IMR-90 (cell line): ENCODE results near the gene NRM. TPM values are rescaled to one million over a fixed set of nuclear protein-coding genes. Genes with fewer than 3 reads are reported as not detected.

Experiments
- ATAC-seq: fragments of 200-7000 bp; cut with Tn5 transposase; 2 replicates; pipeline ENCODE4 v1.9.1; 2020; ENCODE audit warnings: low read depth, mild to moderate bottlenecking, moderate library complexity
- BruUV-seq: library from RNA; stranded (reverse); fragments of 400-500 nt; replicated peaks from 2 replicates; lab custom pipeline; 2021; lab: Mats Ljungman, UMichigan
- CTCF ChIA-PET: fragments of 300-600 bp; formaldehyde crosslinking; extraction: SDS; loops from one replicate; lab custom pipeline; 2021; ENCODE audit warnings: antibody characterized with exemption; lab: Yijun Ruan, JAX
- POLR2A ChIA-PET: fragments of 300-600 bp; sonication (Branson Sonifier 250); formaldehyde crosslinking; loops from one replicate; lab custom pipeline; 2022; ENCODE audit warnings: antibody characterized with exemption; ENCODE audit not compliant: unreplicated experiment; lab: Charles Lee
- DNase-seq: peaks from one replicate; pipeline ENCODE4 v3.0.0; 2013
- H2AFZ ChIP-seq: replicated peaks from 2 replicates; pipeline ENCODE3; 2013; ENCODE audit warnings: low read length, mild to moderate bottlenecking; ENCODE audit not compliant: poor library complexity
- H2AK5ac ChIP-seq: 2 replicates; pipeline ENCODE4 v1.6.1; 2013; ENCODE audit warnings: low read depth, low read length, inconsistent platforms
- H2AK9ac ChIP-seq: replicated peaks from 2 replicates; pipeline ENCODE3; 2013; ENCODE audit warnings: mild to moderate bottlenecking, low read depth, low read length, moderate library complexity; ENCODE audit not compliant: poor library complexity
- H2BK120ac ChIP-seq: 2 replicates; pipeline ENCODE4 v1.6.1; 2013; ENCODE audit warnings: low read depth, low read length, inconsistent platforms
- H2BK15ac ChIP-seq: 3 replicates; pipeline ENCODE4 v1.6.1; 2013; ENCODE audit warnings: low read depth, low read length, inconsistent platforms
- H2BK20ac ChIP-seq: 2 replicates; pipeline ENCODE4 v1.6.1; 2013; ENCODE audit warnings: low read depth, mild to moderate bottlenecking, inconsistent platforms, low read length, moderate library complexity
- H2BK5ac ChIP-seq: 2 replicates; pipeline ENCODE4 v1.6.1; 2013; ENCODE audit warnings: mild to moderate bottlenecking, low read depth, low read length, inconsistent platforms; ENCODE audit not compliant: poor library complexity, severe bottlenecking
- H3K14ac ChIP-seq: replicated peaks from 2 replicates; pipeline ENCODE4 v1.6.1; 2013; ENCODE audit warnings: low read depth, low read length, inconsistent platforms
- H3K18ac ChIP-seq: 2 replicates; pipeline ENCODE4 v1.6.1; 2013; ENCODE audit warnings: low read depth, low read length, control low read depth
- H3K23ac ChIP-seq: 2 replicates; pipeline ENCODE4 v1.6.1; 2013; ENCODE audit warnings: low read depth, low read length, inconsistent platforms
- H3K27ac ChIP-seq: 2 replicates; pipeline ENCODE4 v1.5.1; 2013; ENCODE audit warnings: mild to moderate bottlenecking, control low read depth, low read length; ENCODE audit not compliant: insufficient read depth
- H3K27me3 ChIP-seq: 2 replicates; pipeline ENCODE4 v1.6.1; 2013; ENCODE audit warnings: low read length; ENCODE audit not compliant: control insufficient read depth, insufficient read depth
- H3K36me3 ChIP-seq: 2 replicates; pipeline ENCODE4 v1.6.1; 2013; ENCODE audit warnings: low read length, mixed read lengths; ENCODE audit not compliant: control insufficient read depth, insufficient read depth
- H3K4ac ChIP-seq: 2 replicates; pipeline ENCODE4 v1.6.1; 2013; ENCODE audit warnings: low read depth, low read length, inconsistent platforms
- H3K4me1 ChIP-seq: 2 replicates; pipeline ENCODE4 v1.6.1; 2013; ENCODE audit warnings: low read length, mixed read lengths; ENCODE audit not compliant: control insufficient read depth, insufficient read depth
- H3K4me2 ChIP-seq: 2 replicates; pipeline ENCODE4 v1.6.1; 2013; ENCODE audit warnings: low read depth, mild to moderate bottlenecking, control low read depth, low read length, moderate library complexity
- H3K4me3 ChIP-seq: 2 replicates; pipeline ENCODE4 v1.5.1; 2013; ENCODE audit warnings: low read depth, mild to moderate bottlenecking, control low read depth, low read length, moderate library complexity; ENCODE audit not compliant: insufficient read depth
- H3K56ac ChIP-seq: 2 replicates; pipeline ENCODE4 v1.6.1; 2013; ENCODE audit warnings: low read length, inconsistent platforms; ENCODE audit not compliant: insufficient read depth; ENCODE audit errors: extremely low read depth
- H3K79me1 ChIP-seq, 2 experiments: 2 replicates each; pipeline ENCODE4 v1.6.1; 2013; ENCODE audit warnings: low read length in 2 of 2, inconsistent platforms in 1 of 2, low read depth in 1 of 2
- H3K9ac ChIP-seq: 2 replicates; pipeline ENCODE4 v1.6.1; 2013; ENCODE audit warnings: low read depth, low read length, control low read depth
- H3K9me1 ChIP-seq: 2 replicates; pipeline ENCODE4 v1.6.1; 2013; ENCODE audit warnings: low read length, inconsistent platforms; ENCODE audit not compliant: insufficient read depth
- H3K9me3 ChIP-seq: 2 replicates; pipeline ENCODE4 v1.6.1; 2013; ENCODE audit warnings: low read length; ENCODE audit not compliant: control insufficient read depth, insufficient read depth
- H4K20me1 ChIP-seq: 2 replicates; pipeline ENCODE4 v1.6.1; 2013; ENCODE audit warnings: low read length, inconsistent platforms; ENCODE audit not compliant: insufficient read depth
- H4K5ac ChIP-seq: 2 replicates; pipeline ENCODE4 v1.6.1; 2013; ENCODE audit warnings: mild to moderate bottlenecking, low read depth, low read length, control low read depth
- H4K8ac ChIP-seq, 2 experiments: 2 replicates each; pipeline ENCODE4 v1.6.1; 2013; ENCODE audit warnings: low read depth in 2 of 2, low read length in 2 of 2, control low read depth in 1 of 2, inconsistent platforms in 1 of 2
- H4K91ac ChIP-seq: 2 replicates; pipeline ENCODE4 v1.6.1; 2013; ENCODE audit warnings: low read depth, low read length, inconsistent platforms; ENCODE audit not compliant: insufficient read depth
- POLR2A ChIP-seq: IDR thresholded peaks from 2 replicates; pipeline ENCODE4 v1.6.1; 2012; ENCODE audit warnings: mild to moderate bottlenecking, low read depth, low read length
- WGBS, 2 experiments: methylation state at CpG; one replicate each; pipeline versions ENCODE4 v1.1.5 to v1.1.7; 2013; ENCODE audit warnings: missing lambda C conversion rate in 2 of 2; ENCODE audit not compliant: insufficient read length in 1 of 2; ENCODE audit errors: extremely low coverage in 2 of 2; 5-methylcytosine and 5-hydroxymethylcytosine counted together
- dilution Hi-C: fragments of 300-500 bp; cut with HindIII; formaldehyde crosslinking; loops from one replicate; pipeline ENCODE4 v1.14.3; 2018; ENCODE audit warnings: low sequenced_read_pairs; ENCODE audit not compliant: unreplicated experiment
- in situ Hi-C: fragments of 300-500 bp; cut with MboI; formaldehyde crosslinking; loops from 3 replicates; pipeline ENCODE4 v1.14.3; 2019; ENCODE audit warnings: low sequenced_read_pairs, inconsistent platforms, mixed read lengths
- intact Hi-C: fragments of 100-400 bp; cut with micrococcal nuclease; formaldehyde crosslinking; loops from 2 replicates; pipeline ENCODE4 v1.10.0; 2022
- polyA plus RNA-seq, 3 experiments: library from polyadenylated mRNA; depleted of rRNA; stranded (reverse); fragments of >200 nt; gene quantifications; 2 replicates each; pipeline ENCODE4 v1.2.3, GENCODE V29; 2012; ENCODE audit warnings: low replicate concordance in 1 of 3
- total RNA-seq: library from RNA; depleted of rRNA; stranded (reverse); fragments of >200 nt; gene quantifications from 2 replicates; pipeline ENCODE4 v1.2.3, GENCODE V29; 2012

The NRM gene
- total and polyA plus RNA-seq, 2 of the 4 experiments (the other 2 are of a cell fraction) = 2.2 to 27.0 TPM

DNA sequence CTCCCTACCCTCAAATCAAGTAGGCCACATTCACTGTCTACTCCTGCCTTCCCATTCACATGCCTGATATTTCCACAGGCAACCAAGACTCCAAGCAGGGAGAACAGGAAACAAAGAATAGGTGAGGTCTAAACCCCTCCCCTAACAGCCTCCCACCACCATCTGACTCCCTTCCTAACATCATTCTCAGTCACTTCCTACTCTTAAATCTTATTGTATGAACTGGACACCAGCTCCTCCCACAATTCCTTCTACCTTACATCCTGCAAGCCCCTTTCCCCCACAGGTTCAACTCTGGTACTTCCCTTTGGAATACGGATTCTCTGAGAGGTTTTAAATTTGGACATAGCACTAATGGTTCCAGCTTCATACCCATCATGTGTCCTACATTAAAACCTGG is 44.8 kb downstream of the NRM start:
- dilution Hi-C loops = no loop called here

More for the DNA sequence above, 44.8 kb downstream of the NRM start:
- Histone ChIP-seq H3K9me1 (no peaks in the 10 kb centered on the region; the same call in 1 of the 2 replicates), H3K23ac (no peak overlapping the region), H3K56ac (no peak overlapping the region), H4K5ac (no peak overlapping the region), H3K27ac (no peak overlapping the region), H3K4me1 (no peaks in the 10 kb centered on the region), H3K9me3 (no peaks in the 10 kb centered on the region), H3K18ac (no peak overlapping the region), H3K79me1 (peaks cover 18 to 40% of the 10 kb centered on the region in 2 experiments; a peak in 3 of 4 replicates), H3K9ac (no peak overlapping the region), H2AK5ac (no peak overlapping the region), H2AK9ac (no peak overlapping the region), H3K4me2 (no peak overlapping the region), H3K4ac (no peak overlapping the region), H2BK120ac (no peak overlapping the region), H3K36me3 (peaks cover 30% of the 10 kb centered on the region), H2AFZ (no peak overlapping the region), H2BK5ac (no peak overlapping the region), H2BK15ac (no peak overlapping the region), H2BK20ac (no peak overlapping the region), H3K14ac (no peak overlapping the region), H3K27me3 (no peaks in the 10 kb centered on the region), H3K4me3 (no peak overlapping the region), H4K8ac (no peak overlapping the region), H4K91ac (no peak overlapping the region), H4K20me1 (peaks cover 4% of the 10 kb centered on the region; the same call in 1 of the 2 replicates)
- ChIA-PET CTCF (no interaction called here), POLR2A (no interaction called here)
- DNase-seq (no peak), ATAC-seq (no peak)
- intact Hi-C loops = no loop called here
- BruUV-seq = no TSS peak
- 60% methylated on average over 1 of the region's 1 CpG; no CpG with 5 or more reads in 1 of the 2 experiments for WGBS, 2 experiments
- no peak for TF ChIP-seq POLR2A
- in situ Hi-C loops = no loop called here
